HG03280 (cell line): Measurements from ENCODE around the gene VAMP3.
"Not testable (repeated sequence)": the region's sequence is repeated elsewhere in the genome, so short reads cannot be mapped to it uniquely, and the experiment has no call there.

Source experiments
- ATAC-seq: cut with Tn5 transposase; IDR thresholded peaks from one replicate; pipeline ENCODE4 v1.9.1; 2021; ENCODE audit warnings: mild to moderate bottlenecking, moderate library complexity; ENCODE audit not compliant: unreplicated experiment

Gene VAMP3

GRCh38 chr1:7767176-7767575 is 3.9 kb upstream of the VAMP3 start:
- ATAC-seq = no peak

- ATAC-seq = no peak
These were observed 2.5 kb upstream of the VAMP3 start for GRCh38 chr1:7768583-7768982.

GRCh38 chr1:7769673-7770412 is 1.3 kb upstream of the VAMP3 start:
- no peak for ATAC-seq

- ATAC-seq = peak; percentile 6
These were observed 463 bp upstream of the VAMP3 start for GRCh38 chr1:7770669-7770996.

GRCh38 chr1:7771823-7772299 is 765 bp downstream of the VAMP3 start:
- no peak for ATAC-seq

GRCh38 chr1:7777591-7777990 is 6.5 kb downstream of the VAMP3 start:
- no peak for ATAC-seq

- no peak for ATAC-seq
These were observed 7.1 kb downstream of the VAMP3 start for GRCh38 chr1:7778133-7778628.

GRCh38 chr1:7780976-7781375 is 9.9 kb downstream of the VAMP3 start:
- ATAC-seq = no peak

GRCh38 chr1:7781501-7781900 is 10.4 kb downstream of the VAMP3 start:
- ATAC-seq = no peak

- no peak for ATAC-seq
These were observed 10.9 kb downstream of the VAMP3 start for GRCh38 chr1:7781923-7782495.

- ATAC-seq = no peak
These were observed 12.1 kb downstream of the VAMP3 start for GRCh38 chr1:7783178-7783711.

GRCh38 chr1:7783826-7784491 is 12.9 kb downstream of the VAMP3 start, which contains the start of gene PER3:
PER3 (plus strand) TSS chr1:7784291; CDS start chr1:7784878, 587 bp downstream.
- peak; percentile 93 for ATAC-seq

GRCh38 chr1:7784492-7785071 is 13.5 kb downstream of the VAMP3 start:
- no peak for ATAC-seq

- no peak for ATAC-seq
These were observed 14.0 kb downstream of the VAMP3 start for GRCh38 chr1:7785108-7785507.

GRCh38 chr1:7786795-7787194 is 15.7 kb downstream of the VAMP3 start:
- ATAC-seq = no peak

- ATAC-seq = no peak
These were observed 18.7 kb downstream of the VAMP3 start for GRCh38 chr1:7789828-7790227.

GRCh38 chr1:7791027-7791426 is 19.9 kb downstream of the VAMP3 start:
- ATAC-seq = not testable (repeated sequence)

GRCh38 chr1:7795406-7795805 is 24.3 kb downstream of the VAMP3 start:
- no peak for ATAC-seq

GRCh38 chr1:7805460-7805859 is 34.4 kb downstream of the VAMP3 start:
- ATAC-seq = no peak

GRCh38 chr1:7808253-7808844 is 37.3 kb downstream of the VAMP3 start:
- no peak for ATAC-seq

- ATAC-seq = no peak
These were observed 38.6 kb downstream of the VAMP3 start for GRCh38 chr1:7809742-7810141.
